ENCODE data around the gene SPECC1L.
"Not testable (repeated sequence)": the region's sequence is repeated elsewhere in the genome, so short reads cannot be mapped to it uniquely, and the experiment has no call there.

GRCh38 chr22:24238101-24238694 is 32.4 kb upstream of the SPECC1L start:
- not testable (repeated sequence) for TF ChIP-seq YY1 (IDR thresholded peaks at IDR 0.05; ENCODE audit: low read depth, low read length); CTCF (IDR thresholded peaks at IDR 0.05; ENCODE audit: control extremely low read depth in 1 of 3, insufficient read depth in 1 of 3, low read depth in 1 of 3, low read length in 3 of 3); JUN (IDR thresholded peaks at IDR 0.05; ENCODE audit: low read depth, low read length); ATF3 (IDR thresholded peaks at IDR 0.05; ENCODE audit: insufficient read depth, low read depth, low read length); CBX8 (IDR thresholded peaks at IDR 0.05; ENCODE audit: borderline replicate concordance, low read depth, low read length); USF2 (IDR thresholded peaks at IDR 0.05; ENCODE audit: low read length); MAX (IDR thresholded peaks at IDR 0.05); SP1 (IDR thresholded peaks at IDR 0.05; ENCODE audit: low read depth, low read length); JUND (IDR thresholded peaks at IDR 0.05; ENCODE audit: low read length); POLR2A (IDR thresholded peaks at IDR 0.05; ENCODE audit: control extremely low read depth in 1 of 2, low read depth in 2 of 2, low read length in 2 of 2); EP300 (IDR thresholded peaks at IDR 0.05; ENCODE audit: borderline replicate concordance in 1 of 2, low read depth in 2 of 2, low read length in 2 of 2); KDM5A (IDR thresholded peaks at IDR 0.05; ENCODE audit: low read length); HDAC6 (IDR thresholded peaks at IDR 0.05; ENCODE audit: low read depth, low read length)
